GM23338 (cell line): Measurements from ENCODE around the gene COL1A2. TPM values are rescaled to one million over a fixed set of nuclear protein-coding genes. Genes with fewer than 3 reads are reported as not detected.

Experiments
- ATAC-seq: fragments of 200-7000 bp; cut with Tn5 transposase; 3 replicates; pipeline ENCODE4 v1.9.1; 2020
- DNase-seq: peaks from one replicate; pipeline ENCODE4 v3.0.0-alpha.2; 2015; ENCODE audit warnings: low spot score
- H2AFZ ChIP-seq: fragments of 200-600 bp; sonication (generic); 2 replicates; pipeline ENCODE4 v1.8.0; 2016; ENCODE audit warnings: antibody characterized with exemption, mild to moderate bottlenecking, moderate library complexity
- H3F3A ChIP-seq: fragments of 200-600 bp; sonication (generic); replicated peaks from 2 replicates; pipeline ENCODE4 v1.8.0; 2017; ENCODE audit warnings: antibody characterized with exemption, mixed run types, low read depth
- H3K27ac ChIP-seq: fragments of 200-600 bp; sonication (generic); 2 replicates; pipeline ENCODE4 v1.6.1; 2016; ENCODE audit warnings: low read depth
- H3K27me3 ChIP-seq: fragments of 200-600 bp; sonication (generic); 2 replicates; pipeline ENCODE4 v1.8.0; 2016; ENCODE audit warnings: mild to moderate bottlenecking, mixed run types, moderate library complexity; ENCODE audit not compliant: insufficient read depth
- H3K36me3 ChIP-seq: fragments of 200-600 bp; sonication (generic); 2 replicates; pipeline ENCODE4 v1.8.0; 2016; ENCODE audit warnings: mild to moderate bottlenecking; ENCODE audit not compliant: insufficient read depth
- H3K4me1 ChIP-seq: fragments of 200-600 bp; sonication (generic); 2 replicates; pipeline ENCODE4 v1.8.0; 2016; ENCODE audit warnings: mild to moderate bottlenecking, moderate library complexity; ENCODE audit not compliant: insufficient read depth
- H3K4me2 ChIP-seq: fragments of 200-600 bp; sonication (generic); 2 replicates; pipeline ENCODE4 v1.7.1; 2017; ENCODE audit warnings: mixed run types
- H3K4me3 ChIP-seq: fragments of 200-600 bp; sonication (generic); 2 replicates; pipeline ENCODE4 v1.6.1; 2016; ENCODE audit warnings: mixed run types
- H3K79me2 ChIP-seq: fragments of 200-600 bp; sonication (generic); replicated peaks from 2 replicates; pipeline ENCODE4 v1.8.0; 2017; ENCODE audit warnings: mild to moderate bottlenecking; ENCODE audit not compliant: insufficient read depth
- H3K9me2 ChIP-seq: fragments of 200-600 bp; sonication (generic); 2 replicates; pipeline ENCODE4 v1.8.0; 2017; ENCODE audit not compliant: insufficient read depth
- H4K20me1 ChIP-seq: fragments of 200-600 bp; sonication (generic); replicated peaks from 2 replicates; pipeline ENCODE4 v1.8.0; 2017; ENCODE audit warnings: mild to moderate bottlenecking; ENCODE audit not compliant: insufficient read depth
- H3K27ac Mint-ChIP-seq: 2 replicates; pipeline ENCODE4 v1.8.0; 2020; ENCODE audit warnings: inconsistent platforms, mild to moderate bottlenecking, moderate library complexity, mixed read lengths
- H3K27me3 Mint-ChIP-seq: 3 replicates; pipeline ENCODE4 v1.8.0; 2022; ENCODE audit warnings: low read depth, mild to moderate bottlenecking, moderate library complexity, mixed read lengths, inconsistent platforms; ENCODE audit not compliant: insufficient read depth, poor library complexity
- H3K36me3 Mint-ChIP-seq: 3 replicates; pipeline ENCODE4 v1.8.0; 2021; ENCODE audit warnings: low read depth, mild to moderate bottlenecking, inconsistent platforms, moderate library complexity, mixed read lengths
- H3K4me1 Mint-ChIP-seq: 3 replicates; pipeline ENCODE4 v1.8.0; 2020; ENCODE audit warnings: mild to moderate bottlenecking, inconsistent platforms, mixed read lengths
- H3K4me3 Mint-ChIP-seq: 3 replicates; pipeline ENCODE4 v1.8.0; 2021; ENCODE audit warnings: moderate library complexity, mild to moderate bottlenecking, inconsistent platforms, mixed read lengths
- H3K9me3 Mint-ChIP-seq: 3 replicates; pipeline ENCODE4 v1.8.0; 2020; ENCODE audit warnings: moderate library complexity, mild to moderate bottlenecking, inconsistent platforms, mixed read lengths
- CREB1 ChIP-seq: fragments of 250-450 bp; sonication (Bioruptor Pico); IDR thresholded peaks from 2 replicates; pipeline ENCODE4 v1.5.0; 2020; ENCODE audit warnings: low read depth, mild to moderate bottlenecking, moderate library complexity
- CTCF ChIP-seq, 2 experiments: fragments of 200-600 bp in 1 of 2; sonication (generic) in 1 of 2; conservative IDR thresholded peaks; 2 replicates each; pipeline versions ENCODE4 v1.5.1 to v1.6.1; 2016 to 2017; ENCODE audit warnings: antibody characterized with exemption in 2 of 2, low read depth in 2 of 2, mild to moderate bottlenecking in 2 of 2, moderate library complexity in 1 of 2
- EZH2 ChIP-seq: fragments of 200-600 bp; sonication (generic); IDR thresholded peaks from one replicate; pipeline ENCODE4 v1.8.0; 2017; ENCODE audit warnings: antibody characterized with exemption, mild to moderate bottlenecking, low read depth; ENCODE audit not compliant: unreplicated experiment
- EZH2phosphoT487 ChIP-seq: fragments of 200-600 bp; sonication (generic); IDR thresholded peaks from one replicate; pipeline ENCODE4 v1.8.1; 2018; ENCODE audit warnings: antibody characterized with exemption; ENCODE audit not compliant: unreplicated experiment
- NANOG ChIP-seq: IDR thresholded peaks from 2 replicates; pipeline ENCODE4 v1.6.1; 2016; ENCODE audit warnings: antibody characterized with exemption, borderline replicate concordance
- STAT1 ChIP-seq: IDR thresholded peaks from one replicate; pipeline ENCODE4 v1.6.1; 2016; ENCODE audit warnings: antibody characterized with exemption; ENCODE audit not compliant: unreplicated experiment
- ZNF114 ChIP-seq: fragments of 250-450 bp; sonication (Bioruptor Pico); IDR thresholded peaks from 2 replicates; pipeline ENCODE4 v1.5.0; 2020; ENCODE audit warnings: mild to moderate bottlenecking, moderate library complexity
- ZNF331 ChIP-seq: fragments of 250-450 bp; sonication (Bioruptor Pico); IDR thresholded peaks from 2 replicates; pipeline ENCODE4 v1.5.0; 2020; ENCODE audit warnings: low read depth, mild to moderate bottlenecking, moderate library complexity
- ZNF462 ChIP-seq: fragments of 250-450 bp; sonication (Bioruptor Pico); IDR thresholded peaks from 2 replicates; pipeline ENCODE4 v1.5.0; 2020; ENCODE audit warnings: mild to moderate bottlenecking, moderate library complexity
- polyA plus RNA-seq: library from polyadenylated mRNA; unstranded; fragments of >200 nt; fragmentation: Nextera tagmentation; extraction: Ambion mirVana; gene quantifications from 2 replicates; pipeline ENCODE4 v1.2.1, GENCODE V29; 2016
- total RNA-seq: library from RNA; depleted of rRNA; stranded (reverse); fragments of >200 nt; shearing (Covaris generic); gene quantifications from 2 replicates; pipeline ENCODE4 v1.2.3, GENCODE V29; 2014

The COL1A2 gene
- total and polyA plus RNA-seq, 2 experiments from 2014 or later: 32.0 to 67.0 TPM

DNA sequence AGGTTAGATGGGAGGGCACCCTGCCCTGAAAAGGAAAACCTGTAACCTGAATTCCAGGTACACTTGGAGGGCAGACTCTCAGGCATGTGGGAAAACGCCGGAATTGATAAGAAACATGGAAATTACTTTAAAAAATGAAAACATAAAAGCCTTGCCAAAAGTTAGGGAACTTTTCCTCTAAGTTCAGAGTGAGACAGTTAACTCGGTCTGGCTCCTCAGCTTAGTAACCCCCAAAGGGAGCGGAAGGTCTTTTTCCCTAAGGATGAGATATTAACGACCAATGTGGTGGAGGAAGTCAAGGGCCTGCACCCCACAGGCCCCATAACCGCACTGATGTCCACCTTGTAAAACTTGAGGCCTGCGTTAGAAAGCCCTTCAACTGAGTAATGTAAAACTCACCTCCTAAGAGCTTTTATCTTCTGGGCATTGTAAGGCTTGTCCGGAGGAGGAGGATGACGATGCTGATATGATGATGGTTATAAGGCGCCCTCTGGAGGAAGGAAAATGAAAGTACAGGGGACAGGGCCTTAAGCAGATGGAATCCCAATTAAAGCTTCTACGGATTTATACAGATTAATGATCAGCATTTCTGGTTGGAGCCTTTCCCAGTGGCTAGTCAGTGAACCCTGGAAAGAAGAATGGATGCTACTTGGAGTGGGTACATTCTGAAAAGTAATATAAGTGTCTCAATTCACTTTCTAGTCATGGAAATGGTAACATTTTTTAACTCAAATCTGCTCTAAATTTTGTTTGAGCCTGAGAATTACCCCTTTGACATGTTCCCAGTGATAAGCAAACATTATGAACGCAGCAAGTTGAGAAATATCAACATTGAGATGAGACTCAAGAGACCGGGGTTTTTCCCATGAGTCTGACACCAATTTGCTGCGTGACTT lies 694 bp downstream of the COL1A2 start:
- Mint-ChIP-seq H3K4me1 (peaks cover 45% of the 10 kb centered on the region), H3K9me3 (no peaks in the 10 kb centered on the region), H3K27ac (peak overlapping the region; percentile 80; the same call in 1 of the 2 replicates), H3K36me3 (no peaks in the 10 kb centered on the region; the same call in 2 of the 3 replicates), H3K4me3 (peak overlapping the region; percentile 88), H3K27me3 (peaks cover 16% of the 10 kb centered on the region)
- Histone ChIP-seq H3K9me2 (no peaks in the 10 kb centered on the region), H3K27ac (no peak overlapping the region), H2AFZ (peak overlapping the region; percentile 34), H4K20me1 (no peaks in the 10 kb centered on the region), H3K4me3 (peak overlapping the region; percentile 80), H3K4me2 (peak overlapping the region; percentile 86), H3F3A (no peaks in the 10 kb centered on the region), H3K79me2 (no peaks in the 10 kb centered on the region), H3K36me3 (peaks cover 9% of the 10 kb centered on the region; the same call in 1 of the 2 replicates), H3K27me3 (peaks cover 4% of the 10 kb centered on the region; the same call in 1 of the 2 replicates), H3K4me1 (peaks cover 23% of the 10 kb centered on the region)
- TF ChIP-seq EZH2phosphoT487 (no peak), CTCF (conservative IDR thresholded peaks at IDR 0.05; ENCODE audit: low read depth in 2 of 2) (peak; percentile 90 to 96), ZNF114 (no peak), ZNF331 (CRISPR knock-in tag) (no peak), EZH2 (no peak), ZNF462 (no peak), CREB1 (CRISPR knock-in tag) (peak; percentile 67), NANOG (peak; percentile 32; the same call in 1 of the 2 replicates), STAT1 (no peak)
- ATAC-seq: peak; percentile 41
- DNase-seq: peak; percentile 89
